ENCODE data around the gene SUN2. TPM values are rescaled to one million over a fixed set of nuclear protein-coding genes. Genes with fewer than 3 reads are reported as not detected.

SUN2 gene
- total and polyA plus RNA-seq, 9 donors: 21.2 to 311 (median 181) TPM

DNA sequence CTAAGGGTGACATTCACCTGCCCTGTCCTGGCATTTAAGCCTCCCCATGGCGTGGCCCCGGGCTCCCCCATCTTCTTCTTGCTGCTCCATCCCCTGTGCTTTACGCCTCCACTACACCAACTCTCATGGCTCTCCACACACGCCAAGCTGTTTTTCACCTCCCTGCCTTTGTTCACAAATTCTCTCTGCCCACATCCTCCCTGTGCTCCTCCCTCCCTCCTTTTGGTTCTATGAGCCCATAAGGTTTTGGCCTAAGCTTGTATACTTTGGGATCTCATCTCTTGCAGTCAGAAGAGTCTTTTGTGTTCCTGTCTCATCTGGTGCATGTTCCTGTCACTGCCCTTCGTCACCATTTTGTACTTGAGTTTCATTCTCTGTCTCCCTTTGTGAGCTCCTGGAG is 42.7 kb upstream of the SUN2 start:
- H3K27me3 ChIP-seq: no peaks in the 10 kb centered on the region
- no peak overlapping the region for H3K4me3 ChIP-seq
- no peak overlapping the region for H3K27ac ChIP-seq
- TF ChIP-seq EP300 (IDR thresholded peaks at IDR 0.05) (no peak), POLR2A (IDR thresholded peaks at IDR 0.05) (no peak)
- TF ChIP-seq, protein P1, sequence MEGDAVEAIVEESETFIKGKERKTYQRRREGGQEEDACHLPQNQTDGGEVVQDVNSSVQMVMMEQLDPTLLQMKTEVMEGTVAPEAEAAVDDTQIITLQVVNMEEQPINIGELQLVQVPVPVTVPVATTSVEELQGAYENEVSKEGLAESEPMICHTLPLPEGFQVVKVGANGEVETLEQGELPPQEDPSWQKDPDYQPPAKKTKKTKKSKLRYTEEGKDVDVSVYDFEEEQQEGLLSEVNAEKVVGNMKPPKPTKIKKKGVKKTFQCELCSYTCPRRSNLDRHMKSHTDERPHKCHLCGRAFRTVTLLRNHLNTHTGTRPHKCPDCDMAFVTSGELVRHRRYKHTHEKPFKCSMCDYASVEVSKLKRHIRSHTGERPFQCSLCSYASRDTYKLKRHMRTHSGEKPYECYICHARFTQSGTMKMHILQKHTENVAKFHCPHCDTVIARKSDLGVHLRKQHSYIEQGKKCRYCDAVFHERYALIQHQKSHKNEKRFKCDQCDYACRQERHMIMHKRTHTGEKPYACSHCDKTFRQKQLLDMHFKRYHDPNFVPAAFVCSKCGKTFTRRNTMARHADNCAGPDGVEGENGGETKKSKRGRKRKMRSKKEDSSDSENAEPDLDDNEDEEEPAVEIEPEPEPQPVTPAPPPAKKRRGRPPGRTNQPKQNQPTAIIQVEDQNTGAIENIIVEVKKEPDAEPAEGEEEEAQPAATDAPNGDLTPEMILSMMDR (IDR thresholded peaks at IDR 0.05): no peak
- H3K9me3 ChIP-seq: no peaks in the 10 kb centered on the region
- intact Hi-C loops (cut with DNase I): no loop called here
- 73 to 81% (median 76%) methylated on average over 5 of the region's 5 CpGs for WGBS, 3 donors
- DNase-seq: no peak
- no peaks in the 10 kb centered on the region for H3K4me1 ChIP-seq (ENCODE audit: insufficient read depth)
- H3K36me3 ChIP-seq: no peaks in the 10 kb centered on the region

DNA sequence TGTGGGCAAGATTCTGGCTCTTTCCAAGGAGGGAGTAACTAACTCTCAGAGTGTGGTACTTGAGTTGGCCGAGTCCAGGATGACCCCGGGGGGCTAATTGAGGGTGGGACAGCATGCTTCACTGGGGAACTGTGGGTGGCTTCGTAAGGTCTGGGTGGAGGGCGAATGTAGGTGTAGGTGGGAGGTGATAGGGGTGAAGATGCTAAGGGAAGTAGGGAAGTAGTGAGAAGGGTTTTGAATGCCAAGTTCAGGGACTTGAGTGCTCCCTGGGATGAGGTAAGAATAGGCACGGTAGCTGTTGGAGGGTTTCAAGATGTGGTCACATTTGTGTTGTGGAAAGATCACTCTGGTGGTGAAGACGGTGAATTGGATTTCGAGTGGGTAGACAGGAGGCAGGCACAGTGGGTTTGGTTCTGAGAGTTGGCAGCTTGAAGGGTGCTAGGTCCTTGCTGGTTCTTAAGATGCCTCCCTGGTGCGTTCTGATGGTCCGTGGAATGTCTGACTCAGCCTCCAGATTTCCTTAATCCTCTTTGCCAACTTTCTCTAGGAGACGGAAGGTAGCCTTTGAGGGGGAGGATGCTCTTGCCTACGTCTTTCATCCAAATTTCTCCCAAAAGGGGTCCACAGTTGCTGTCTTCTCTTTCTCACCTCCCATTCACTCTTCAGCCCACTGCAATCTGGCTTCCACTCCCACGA is 40.6 kb upstream of the SUN2 start:
- Histone ChIP-seq H3K27me3 (no peaks in the 10 kb centered on the region), H3K9me3 (no peaks in the 10 kb centered on the region), H3K36me3 (no peaks in the 10 kb centered on the region), H3K4me1 (ENCODE audit: insufficient read depth) (peaks cover 5% of the 10 kb centered on the region), H3K27ac (no peak overlapping the region), H3K4me3 (no peak overlapping the region)
- no peak for DNase-seq
- intact Hi-C loops (cut with DNase I): no loop called here
- WGBS, 3 donors: 66 to 68% (median 68%) methylated on average over 12 of the region's 12 CpGs
- TF ChIP-seq EP300 (IDR thresholded peaks at IDR 0.05) (no peak), POLR2A (IDR thresholded peaks at IDR 0.05) (no peak)
- TF ChIP-seq, protein P1 (IDR thresholded peaks at IDR 0.05): no peak

DNA sequence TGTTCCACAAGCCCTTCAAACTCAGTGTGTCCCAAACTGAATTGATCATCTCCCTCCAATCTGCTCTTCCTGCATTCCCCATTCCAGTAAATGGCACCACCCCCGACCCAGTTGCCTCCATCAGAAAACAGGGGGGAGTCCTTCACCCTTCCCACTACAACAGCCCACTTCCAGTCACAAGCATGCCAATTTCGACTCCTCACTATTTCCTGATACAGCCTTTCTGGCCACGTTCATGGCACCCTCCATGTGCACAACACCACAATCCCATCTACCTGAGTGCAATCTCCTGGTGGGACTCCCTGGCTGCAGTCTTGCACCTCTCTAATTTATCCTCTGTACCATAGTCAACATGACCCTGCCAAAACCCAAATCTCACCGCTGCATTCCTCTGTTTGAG is 39.8 kb upstream of the SUN2 start:
- Histone ChIP-seq H3K4me3 (no peak overlapping the region), H3K27me3 (no peaks in the 10 kb centered on the region), H3K27ac (no peak overlapping the region), H3K36me3 (no peaks in the 10 kb centered on the region), H3K9me3 (no peaks in the 10 kb centered on the region), H3K4me1 (ENCODE audit: insufficient read depth) (peaks cover 5% of the 10 kb centered on the region)
- no peak for DNase-seq
- TF ChIP-seq, protein P1 (IDR thresholded peaks at IDR 0.05): no peak
- TF ChIP-seq POLR2A (IDR thresholded peaks at IDR 0.05): no peak
- no peak for TF ChIP-seq EP300 (IDR thresholded peaks at IDR 0.05)
- intact Hi-C loops (cut with DNase I): no loop called here
- WGBS, 3 donors: 54 to 73% (median 71%) methylated on average over 4 of the region's 4 CpGs

DNA sequence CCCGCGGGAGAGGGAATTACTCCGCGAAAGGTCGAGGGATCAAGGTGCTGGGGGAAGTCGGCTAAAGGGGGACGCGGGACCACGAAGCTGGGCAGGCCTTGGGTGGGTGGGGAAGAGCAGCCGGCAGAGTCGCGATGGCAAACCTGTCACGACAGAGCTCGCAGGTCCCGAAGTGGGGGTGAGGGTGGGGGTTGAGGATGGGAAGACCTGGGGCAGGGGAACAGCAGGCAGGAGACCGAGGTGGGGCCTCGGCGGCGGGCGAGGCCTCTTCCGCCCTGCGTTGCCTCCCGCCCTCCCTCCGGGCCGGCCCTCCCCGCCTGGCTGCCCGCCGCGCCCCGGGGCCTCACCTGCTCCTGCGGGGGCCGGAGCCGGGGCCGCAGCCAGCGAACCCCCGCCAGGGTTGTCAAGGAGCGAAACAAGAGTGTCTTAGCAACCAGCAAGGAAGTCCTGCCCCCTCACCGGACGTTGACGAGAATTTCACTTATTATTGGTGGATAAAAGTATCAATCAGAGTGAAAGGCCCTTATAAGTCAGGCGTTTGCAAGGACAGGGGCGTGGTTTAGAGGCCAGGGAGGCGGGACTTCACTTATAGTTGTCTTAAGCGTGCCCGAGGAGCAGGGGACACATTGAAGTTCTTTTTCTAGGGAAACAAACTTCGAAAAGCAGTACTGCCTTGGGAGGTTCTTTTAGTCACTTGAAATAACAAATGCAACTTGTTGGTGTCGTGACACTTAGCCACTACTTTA is 38.1 kb upstream of the SUN2 start, which contains the start of gene DNAL4:
DNAL4 (minus strand) TSS at position 423 of the 746 bp plus-strand sequence. CDS start 11,412 bp downstream, outside the sequence.
- intact Hi-C loops (cut with DNase I): no loop called here
- peak; percentile 93 to 98 (median 95) for DNase-seq
- H3K4me3 ChIP-seq: peak within 1 kb of the TSS; percentile 55
- no peaks in the 10 kb centered on the region for H3K9me3 ChIP-seq
- no peaks in the 10 kb centered on the region for H3K36me3 ChIP-seq
- peak; percentile 73 for TF ChIP-seq POLR2A (IDR thresholded peaks at IDR 0.05)
- TF ChIP-seq, protein P1 (IDR thresholded peaks at IDR 0.05): no peak
- no peak for TF ChIP-seq EP300 (IDR thresholded peaks at IDR 0.05)
- H3K27me3 ChIP-seq: no peaks in the 10 kb centered on the region
- H3K27ac ChIP-seq: peak within 1 kb of the TSS; percentile 45 to 74
- H3K4me1 ChIP-seq (ENCODE audit: insufficient read depth): peaks cover 5% of the 10 kb centered on the region
- 0 to 1% (median 1%) methylated on average over 37 to 47 of the region's 47 CpGs for WGBS, 3 donors
